ENCODE data around the gene LRRC26.

GRCh38 chr9:137173796-137174664 lies 4.2 kb upstream of the LRRC26 start:
- TF ChIP-seq, protein P1, sequence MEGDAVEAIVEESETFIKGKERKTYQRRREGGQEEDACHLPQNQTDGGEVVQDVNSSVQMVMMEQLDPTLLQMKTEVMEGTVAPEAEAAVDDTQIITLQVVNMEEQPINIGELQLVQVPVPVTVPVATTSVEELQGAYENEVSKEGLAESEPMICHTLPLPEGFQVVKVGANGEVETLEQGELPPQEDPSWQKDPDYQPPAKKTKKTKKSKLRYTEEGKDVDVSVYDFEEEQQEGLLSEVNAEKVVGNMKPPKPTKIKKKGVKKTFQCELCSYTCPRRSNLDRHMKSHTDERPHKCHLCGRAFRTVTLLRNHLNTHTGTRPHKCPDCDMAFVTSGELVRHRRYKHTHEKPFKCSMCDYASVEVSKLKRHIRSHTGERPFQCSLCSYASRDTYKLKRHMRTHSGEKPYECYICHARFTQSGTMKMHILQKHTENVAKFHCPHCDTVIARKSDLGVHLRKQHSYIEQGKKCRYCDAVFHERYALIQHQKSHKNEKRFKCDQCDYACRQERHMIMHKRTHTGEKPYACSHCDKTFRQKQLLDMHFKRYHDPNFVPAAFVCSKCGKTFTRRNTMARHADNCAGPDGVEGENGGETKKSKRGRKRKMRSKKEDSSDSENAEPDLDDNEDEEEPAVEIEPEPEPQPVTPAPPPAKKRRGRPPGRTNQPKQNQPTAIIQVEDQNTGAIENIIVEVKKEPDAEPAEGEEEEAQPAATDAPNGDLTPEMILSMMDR (IDR thresholded peaks at IDR 0.05; ENCODE audit: low read length), result no peak
- TF ChIP-seq EZH2 (IDR thresholded peaks at IDR 0.05; ENCODE audit: borderline replicate concordance, low read length), result no peak

Measured in OCI-LY1 (cell line).